DND-41 (cell line): ENCODE data around the gene EIF5.

Source experiments
- ATAC-seq: fragments of 200-7000 bp; cut with Tn5 transposase; 3 replicates; pipeline ENCODE4 v1.9.1; 2021; ENCODE audit warnings: low read depth; ENCODE audit not compliant: insufficient read depth
- DNase-seq: peaks from one replicate; pipeline ENCODE4 v3.0.0-alpha.2; 2020
- H2AFZ ChIP-seq: 2 replicates; pipeline ENCODE4 v1.6.0; 2012; ENCODE audit warnings: low read depth, low read length
- H3K27ac ChIP-seq: 2 replicates; pipeline ENCODE4 v1.5.1; 2012; ENCODE audit warnings: low read length, inconsistent platforms
- H3K27me3 ChIP-seq: fragments of 200-600 bp; sonication (generic); 2 replicates; pipeline ENCODE4 v1.6.0; 2012; ENCODE audit warnings: low read length, mild to moderate bottlenecking, inconsistent platforms; ENCODE audit not compliant: insufficient read depth, poor library complexity
- H3K36me3 ChIP-seq: 2 replicates; pipeline ENCODE4 v1.5.1; 2012; ENCODE audit warnings: low read length, inconsistent platforms; ENCODE audit not compliant: insufficient read depth
- H3K4me1 ChIP-seq: 2 replicates; pipeline ENCODE4 v1.5.1; 2012; ENCODE audit warnings: mild to moderate bottlenecking, low read length; ENCODE audit not compliant: insufficient read depth
- H3K4me2 ChIP-seq: 2 replicates; pipeline ENCODE4 v1.6.0; 2012; ENCODE audit warnings: mild to moderate bottlenecking, moderate library complexity, low read length, inconsistent platforms; ENCODE audit not compliant: insufficient read depth
- H3K4me3 ChIP-seq, 2 experiments: fragments of 200-600 bp in 1 of 2; shearing (Covaris generic) in 1 of 2; 2 replicates each; pipeline ENCODE4 v1.5.1; 2012 to 2016; ENCODE audit warnings: inconsistent platforms in 2 of 2, low read length in 2 of 2, mild to moderate bottlenecking in 2 of 2, low read depth in 1 of 2, moderate library complexity in 1 of 2
- H3K79me2 ChIP-seq: 2 replicates; pipeline ENCODE4 v1.6.0; 2012; ENCODE audit warnings: low read length, inconsistent platforms; ENCODE audit not compliant: insufficient read depth
- H3K9ac ChIP-seq: 2 replicates; pipeline ENCODE4 v1.6.0; 2012; ENCODE audit warnings: low read depth, mild to moderate bottlenecking, inconsistent platforms, low read length, moderate library complexity
- H3K9me3 ChIP-seq: 2 replicates; pipeline ENCODE4 v1.5.1; 2012; ENCODE audit warnings: low read length, moderate library complexity, mild to moderate bottlenecking, inconsistent platforms; ENCODE audit not compliant: insufficient read depth, severe bottlenecking
- H4K20me1 ChIP-seq: 2 replicates; pipeline ENCODE4 v1.6.0; 2012; ENCODE audit warnings: low read length; ENCODE audit not compliant: insufficient read depth
- CTCF ChIP-seq: IDR thresholded peaks from 2 replicates; pipeline ENCODE4 v1.5.1; 2012; ENCODE audit warnings: borderline replicate concordance, low read length, moderate library complexity, mild to moderate bottlenecking; ENCODE audit not compliant: poor library complexity, severe bottlenecking; ENCODE audit errors: extremely low read depth
- EZH2 ChIP-seq: IDR thresholded peaks from 3 replicates; pipeline ENCODE4 v1.6.1; 2012; ENCODE audit warnings: borderline replicate concordance, low read depth, mild to moderate bottlenecking, moderate library complexity, low read length, inconsistent platforms; ENCODE audit not compliant: severe bottlenecking

The EIF5 gene

GRCh38 chr14:103298620-103299019, 35.4 kb upstream of the EIF5 start:
- Histone ChIP-seq H3K79me2 (no peaks in the 10 kb centered on the region), H3K9me3 (no peaks in the 10 kb centered on the region), H3K27ac (no peak overlapping the region), H3K27me3 (peaks cover 3% of the 10 kb centered on the region), H3K9ac (no peak overlapping the region), H4K20me1 (no peaks in the 10 kb centered on the region), H3K4me1 (no peaks in the 10 kb centered on the region), H3K36me3 (no peaks in the 10 kb centered on the region), H3K4me3 (no peak overlapping the region), H3K4me2 (no peak overlapping the region), H2AFZ (no peak overlapping the region)
- DNase-seq (no peak), ATAC-seq (no peak)
- TF ChIP-seq EZH2 (no peak), CTCF (peak; percentile 12)

GRCh38 chr14:103301512-103302354, 32.3 kb upstream of the EIF5 start:
- no peak for TF ChIP-seq CTCF
- no peak for TF ChIP-seq EZH2
- H3K79me2 ChIP-seq = no peaks in the 10 kb centered on the region
- no peak overlapping the region for H3K9ac ChIP-seq
- no peaks in the 10 kb centered on the region for H3K36me3 ChIP-seq
- no peaks in the 10 kb centered on the region for H3K4me1 ChIP-seq
- no peak overlapping the region for H2AFZ ChIP-seq
- no peaks in the 10 kb centered on the region for H3K9me3 ChIP-seq
- DNase-seq (no peak), ATAC-seq (no peak)
- no peak overlapping the region for H3K27ac ChIP-seq
- peaks cover 6% of the 10 kb centered on the region for H3K27me3 ChIP-seq
- H3K4me3 ChIP-seq = no peak overlapping the region
- no peak overlapping the region for H3K4me2 ChIP-seq
- no peaks in the 10 kb centered on the region for H4K20me1 ChIP-seq

GRCh38 chr14:103302966-103303365, 31.1 kb upstream of the EIF5 start:
- no peak overlapping the region for H3K9ac ChIP-seq

More at GRCh38 chr14:103302966-103303365, 31.1 kb upstream of the EIF5 start:
- no peaks in the 10 kb centered on the region for H3K9me3 ChIP-seq
- TF ChIP-seq CTCF (no peak), EZH2 (no peak)
- H3K36me3 ChIP-seq = no peaks in the 10 kb centered on the region
- no peak overlapping the region for H2AFZ ChIP-seq
- H3K79me2 ChIP-seq = no peaks in the 10 kb centered on the region
- peaks cover 6% of the 10 kb centered on the region for H3K27me3 ChIP-seq
- H3K4me3 ChIP-seq = no peak overlapping the region
- no peak for ATAC-seq
- no peaks in the 10 kb centered on the region for H3K4me1 ChIP-seq
- H4K20me1 ChIP-seq = no peaks in the 10 kb centered on the region
- H3K4me2 ChIP-seq = no peak overlapping the region
- no peak for DNase-seq
- H3K27ac ChIP-seq = no peak overlapping the region
